K562 (cell line): ENCODE results near the gene EVI5L. TPM values are rescaled to one million over a fixed set of nuclear protein-coding genes. Genes with fewer than 3 reads are reported as not detected.
A peak's percentile ranks its signal among the peaks of the same experiment; 100 is the strongest.

Experiments used
- ARHGAP35 ChIP-seq: fragments of 450-650 bp; IDR thresholded peaks from 2 replicates; pipeline ENCODE4 v1.6.1; 2018; ENCODE audit not compliant: partially characterized antibody
- ATF7 ChIP-seq: fragments of 450-650 bp; IDR thresholded peaks from 2 replicates; pipeline ENCODE4 v1.7.1; 2014; ENCODE audit warnings: mild to moderate bottlenecking, moderate library complexity
- CC2D1A ChIP-seq: fragments of 450-650 bp; IDR thresholded peaks from 2 replicates; pipeline ENCODE4 v1.6.1; 2017; ENCODE audit warnings: mild to moderate bottlenecking
- CREBBP ChIP-seq: IDR thresholded peaks from one replicate; pipeline ENCODE4 v1.6.1; 2012; ENCODE audit warnings: low read depth, mild to moderate bottlenecking, control low read depth, inconsistent platforms, low read length
- CTBP1 ChIP-seq: fragments of 450-650 bp; IDR thresholded peaks from 2 replicates; pipeline ENCODE4 v1.6.1; 2016; ENCODE audit warnings: borderline replicate concordance
- ELF1 ChIP-seq: fragments of 200-800 bp; sonication (Bioruptor generic); IDR thresholded peaks from 2 replicates; pipeline ENCODE4 v1.6.1; 2016; ENCODE audit warnings: missing genetic modification characterization, missing compliant biosample characterization
- ERF ChIP-seq: fragments of 450-650 bp; formaldehyde crosslinking; IDR thresholded peaks from 2 replicates; pipeline ENCODE4 v1.4.0; 2020; ENCODE audit warnings: mild to moderate bottlenecking, mixed read lengths
- EZH2 ChIP-seq: IDR thresholded peaks from 2 replicates; pipeline ENCODE4 v1.6.1; 2012; ENCODE audit warnings: low read depth, mild to moderate bottlenecking, inconsistent platforms, low read length, borderline replicate concordance
- FOXJ3 ChIP-seq: sonication (generic); formaldehyde crosslinking; IDR thresholded peaks from 2 replicates; pipeline ENCODE4 v1.4.0; 2020; ENCODE audit warnings: mild to moderate bottlenecking, missing genetic modification reagents
- HSF4 ChIP-seq: fragments of 250-450 bp; sonication (Bioruptor Pico); IDR thresholded peaks from 2 replicates; pipeline ENCODE4 v2.1.2; 2022; ENCODE audit warnings: mild to moderate bottlenecking, moderate library complexity, borderline replicate concordance
- KAT7 ChIP-seq: sonication (generic); formaldehyde crosslinking; IDR thresholded peaks from 2 replicates; pipeline ENCODE4 v1.8.0; 2022; ENCODE audit warnings: missing genetic modification reagents, mild to moderate bottlenecking, borderline replicate concordance
- MCM5 ChIP-seq: fragments of 450-650 bp; IDR thresholded peaks from 2 replicates; pipeline ENCODE4 v1.6.1; 2016; ENCODE audit warnings: low read depth
- MED1 ChIP-seq: sonication (generic); formaldehyde crosslinking; IDR thresholded peaks from 2 replicates; pipeline ENCODE4 v1.8.1; 2023; ENCODE audit warnings: missing genetic modification reagents, borderline replicate concordance
- NCOA4 ChIP-seq: fragments of 450-650 bp; IDR thresholded peaks from 2 replicates; pipeline ENCODE4 v1.6.1; 2018; ENCODE audit warnings: mild to moderate bottlenecking; ENCODE audit not compliant: partially characterized antibody
- PML ChIP-seq: IDR thresholded peaks from 2 replicates; pipeline ENCODE4 v1.6.1; 2012; ENCODE audit warnings: low read length, inconsistent platforms
- POLR2AphosphoS2 ChIP-seq: IDR thresholded peaks from 2 replicates; pipeline ENCODE4 v1.6.1; 2012; ENCODE audit warnings: low read length, improper control_type of control experiment
- RBM17 ChIP-seq: fragments of 200-400 bp; formaldehyde crosslinking; IDR thresholded peaks from 2 replicates; pipeline ENCODE4 v1.6.1; 2017; ENCODE audit warnings: low read depth, mild to moderate bottlenecking, low read length, borderline replicate concordance
- RBM34 ChIP-seq: fragments of 200-400 bp; formaldehyde crosslinking; IDR thresholded peaks from 2 replicates; pipeline ENCODE4 v1.6.1; 2018; ENCODE audit warnings: low read length, borderline replicate concordance; ENCODE audit not compliant: insufficient read depth
- TRIM24 ChIP-seq, 2 experiments: fragments of 450-650 bp; IDR thresholded peaks; 2 replicates each; pipeline ENCODE4 v1.6.1; 2016
- U2AF1 ChIP-seq: fragments of 200-400 bp; formaldehyde crosslinking; optimal IDR thresholded peaks from 2 replicates; pipeline ENCODE3; 2017; ENCODE audit warnings: mild to moderate bottlenecking, low read depth, low read length, moderate library complexity
- ZNF143 ChIP-seq: sonication (generic); formaldehyde crosslinking; IDR thresholded peaks from 2 replicates; pipeline ENCODE4 v1.9.0; 2022; ENCODE audit warnings: mild to moderate bottlenecking, missing genetic modification reagents
- ZNF217 ChIP-seq: sonication (generic); formaldehyde crosslinking; IDR thresholded peaks from 2 replicates; pipeline ENCODE4 v1.8.0; 2022; ENCODE audit warnings: mild to moderate bottlenecking, missing genetic modification reagents
- ZNF586 ChIP-seq: fragments of 450-650 bp; formaldehyde crosslinking; conservative IDR thresholded peaks from 2 replicates; pipeline ENCODE4 v1.4.0; 2020; ENCODE audit warnings: mild to moderate bottlenecking, moderate library complexity
- ZNF785 ChIP-seq: fragments of 250-450 bp; sonication (Bioruptor Pico); IDR thresholded peaks from 2 replicates; pipeline ENCODE4 v1.4.0; 2020; ENCODE audit warnings: mild to moderate bottlenecking
- polyA plus RNA-seq, 8 experiments: library from polyadenylated mRNA; depleted of rRNA in 4 of 8; stranded (reverse) in 5 of 8; unstranded in 3 of 8; fragments of >200 nt; fragmentation: Nextera tagmentation in 2 of 8; fragmentation: Illumina TruSeq in 1 of 8; extraction: Ambion mirVana in 2 of 8; extraction: Trizol in 1 of 8; gene quantifications; 2 replicates each; pipeline versions ENCODE4 v1.2.1 to v1.2.3, GENCODE V29; 2011 to 2014; ENCODE audit warnings: inconsistent platforms in 1 of 8, missing spikeins in 1 of 8
- total RNA-seq, 7 experiments: library from RNA; depleted of rRNA in 6 of 7; stranded (reverse); fragments of >200 nt in 6 of 7; fragmentation: Illumina TruSeq in 2 of 7; extraction: Trizol in 2 of 7; gene quantifications; 2 replicates each; pipeline versions ENCODE4 v1.2.1 to v1.2.3, GENCODE V29; 2011 to 2021; ENCODE audit warnings: low replicate concordance in 1 of 7
- TF ChIP-seq, protein P1 (sequence below): sonication (generic); formaldehyde crosslinking; IDR thresholded peaks from 2 replicates; pipeline ENCODE4 v1.9.0; 2022; ENCODE audit warnings: mild to moderate bottlenecking, missing genetic modification reagents
- TF ChIP-seq, protein P2 (sequence below): fragments of 250-450 bp; sonication (Bioruptor Pico); IDR thresholded peaks from 2 replicates; pipeline ENCODE4 v1.4.0; 2020
- TF ChIP-seq, protein P3 (sequence below): fragments of 250-450 bp; sonication (Bioruptor Pico); IDR thresholded peaks from 2 replicates; pipeline ENCODE4 v1.4.0; 2020; ENCODE audit warnings: mild to moderate bottlenecking
- TF ChIP-seq, protein P4 (sequence below): fragments of 450-650 bp; conservative IDR thresholded peaks from 2 replicates; pipeline ENCODE4 v1.6.1; 2016; ENCODE audit warnings: missing genetic modification characterization, low read depth, mild to moderate bottlenecking, missing compliant biosample characterization, moderate library complexity

The EVI5L gene
- total and polyA plus RNA-seq, 9 of the 15 experiments (the other 6 are each of a cell fraction or from before 2014, with no cell fraction given): 0.69 to 1.8 (median 1.2) TPM; not detected in 2

- TF ChIP-seq POLR2AphosphoS2 (no peak), ARHGAP35 (no peak), EZH2 (no peak), HSF4 (CRISPR knock-in tag) (no peak), ZNF217 (no peak), ZNF785 (no peak), CREBBP (no peak), PML (no peak), RBM34 (peak; percentile 70; the same call in 1 of the 2 replicates), ELF1 (tag) (no peak), ZNF143 (CRISPR knock-in tag) (no peak), CC2D1A (no peak), ATF7 (no peak), NCOA4 (no peak), MED1 (0 out of 2 replicates have a peak, but pooled peaks have one; percentile 2), MCM5 (no peak), CTBP1 (peak; percentile 76; the same call in 1 of the 2 replicates), KAT7 (CRISPR knock-in tag) (no peak), FOXJ3 (no peak), ZNF586 (CRISPR knock-in tag) (no peak), TRIM24 (IDR thresholded peaks at IDR 0.05) (no peak), RBM17 (no peak), ERF (no peak), U2AF1 (peak; percentile 51)
- TF ChIP-seq, protein P1, sequence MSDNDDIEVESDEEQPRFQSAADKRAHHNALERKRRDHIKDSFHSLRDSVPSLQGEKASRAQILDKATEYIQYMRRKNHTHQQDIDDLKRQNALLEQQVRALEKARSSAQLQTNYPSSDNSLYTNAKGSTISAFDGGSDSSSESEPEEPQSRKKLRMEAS (CRISPR knock-in tag): peak; percentile 60
- TF ChIP-seq, protein P2, sequence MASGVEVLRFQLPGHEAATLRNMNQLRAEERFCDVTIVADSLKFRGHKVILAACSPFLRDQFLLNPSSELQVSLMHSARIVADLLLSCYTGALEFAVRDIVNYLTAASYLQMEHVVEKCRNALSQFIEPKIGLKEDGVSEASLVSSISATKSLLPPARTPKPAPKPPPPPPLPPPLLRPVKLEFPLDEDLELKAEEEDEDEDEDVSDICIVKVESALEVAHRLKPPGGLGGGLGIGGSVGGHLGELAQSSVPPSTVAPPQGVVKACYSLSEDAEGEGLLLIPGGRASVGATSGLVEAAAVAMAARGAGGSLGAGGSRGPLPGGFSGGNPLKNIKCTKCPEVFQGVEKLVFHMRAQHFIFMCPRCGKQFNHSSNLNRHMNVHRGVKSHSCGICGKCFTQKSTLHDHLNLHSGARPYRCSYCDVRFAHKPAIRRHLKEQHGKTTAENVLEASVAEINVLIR (CRISPR knock-in tag): no peak
- TF ChIP-seq, protein P3, sequence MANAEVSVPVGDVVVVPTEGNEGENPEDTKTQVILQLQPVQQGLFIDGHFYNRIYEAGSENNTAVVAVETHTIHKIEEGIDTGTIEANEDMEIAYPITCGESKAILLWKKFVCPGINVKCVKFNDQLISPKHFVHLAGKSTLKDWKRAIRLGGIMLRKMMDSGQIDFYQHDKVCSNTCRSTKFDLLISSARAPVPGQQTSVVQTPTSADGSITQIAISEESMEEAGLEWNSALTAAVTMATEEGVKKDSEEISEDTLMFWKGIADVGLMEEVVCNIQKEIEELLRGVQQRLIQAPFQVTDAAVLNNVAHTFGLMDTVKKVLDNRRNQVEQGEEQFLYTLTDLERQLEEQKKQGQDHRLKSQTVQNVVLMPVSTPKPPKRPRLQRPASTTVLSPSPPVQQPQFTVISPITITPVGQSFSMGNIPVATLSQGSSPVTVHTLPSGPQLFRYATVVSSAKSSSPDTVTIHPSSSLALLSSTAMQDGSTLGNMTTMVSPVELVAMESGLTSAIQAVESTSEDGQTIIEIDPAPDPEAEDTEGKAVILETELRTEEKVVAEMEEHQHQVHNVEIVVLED (CRISPR knock-in tag): 0 out of 2 replicates have a peak, but pooled peaks have one; percentile 51
- TF ChIP-seq, protein P4, sequence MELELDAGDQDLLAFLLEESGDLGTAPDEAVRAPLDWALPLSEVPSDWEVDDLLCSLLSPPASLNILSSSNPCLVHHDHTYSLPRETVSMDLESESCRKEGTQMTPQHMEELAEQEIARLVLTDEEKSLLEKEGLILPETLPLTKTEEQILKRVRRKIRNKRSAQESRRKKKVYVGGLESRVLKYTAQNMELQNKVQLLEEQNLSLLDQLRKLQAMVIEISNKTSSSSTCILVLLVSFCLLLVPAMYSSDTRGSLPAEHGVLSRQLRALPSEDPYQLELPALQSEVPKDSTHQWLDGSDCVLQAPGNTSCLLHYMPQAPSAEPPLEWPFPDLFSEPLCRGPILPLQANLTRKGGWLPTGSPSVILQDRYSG (tag): no peak
Measured at GRCh38 chr19:7869453-7869909, 39.5 kb downstream of the EVI5L start (continued).
